CD4-positive, alpha-beta T cell treated with Interleukin-4 for 4 hours (primary cell): Measurements from ENCODE around the gene COG5.

Experiments used
- DNase-seq: peaks from one replicate; pipeline ENCODE4 v3.0.0-alpha.2; 2020

COG5 gene

DNA sequence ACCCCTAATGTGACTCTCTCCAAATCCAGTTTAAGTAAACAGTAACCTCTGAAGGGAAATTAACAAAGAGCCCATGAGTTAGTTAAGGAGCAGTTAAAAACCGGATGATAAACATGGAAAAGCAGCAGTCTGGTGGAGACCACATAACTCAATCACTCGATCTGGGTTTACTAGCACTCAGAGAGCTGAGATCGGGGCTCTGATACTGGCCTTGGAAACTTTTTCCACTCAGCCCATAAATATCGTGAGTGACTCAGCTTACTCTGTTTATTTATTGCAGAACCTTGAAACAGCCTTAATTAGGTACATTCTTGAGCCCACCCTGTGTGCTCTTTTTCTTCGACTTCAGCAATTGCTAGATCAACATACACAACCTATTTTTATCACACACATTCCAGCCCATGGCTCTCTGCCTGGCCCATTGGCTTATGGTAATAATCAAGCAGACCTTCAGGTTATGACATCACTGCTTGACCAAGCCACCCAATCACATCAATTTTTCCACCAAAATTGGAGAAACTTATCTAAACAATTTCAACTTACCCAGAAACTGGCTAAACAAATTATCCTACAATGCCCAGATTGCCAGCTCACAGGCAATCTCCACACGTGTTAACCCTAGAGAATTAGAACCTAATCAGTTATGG is 176.0 kb downstream of the COG5 start:
- DNase-seq, result no peak

DNA sequence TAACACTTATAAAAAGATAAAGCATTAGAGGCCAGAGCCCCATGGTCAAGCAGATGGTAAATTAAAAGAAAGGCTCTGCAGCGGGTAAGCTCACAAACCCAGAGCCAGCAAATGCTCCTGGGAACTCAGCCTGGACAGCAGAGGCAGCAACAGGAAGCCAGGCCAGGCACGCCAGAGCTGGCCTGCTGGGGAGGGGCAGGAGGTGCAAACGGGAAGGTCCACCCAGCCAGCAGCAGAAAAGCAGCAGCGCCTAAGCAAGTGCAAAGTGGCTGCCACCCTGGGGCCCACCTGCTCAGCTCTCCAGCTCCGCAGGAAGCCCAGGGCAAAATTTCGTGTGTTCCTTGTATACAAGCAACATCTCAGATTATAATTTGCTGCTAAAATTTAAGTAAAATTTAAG is 176.6 kb downstream of the COG5 start:
- DNase-seq, result no peak

DNA sequence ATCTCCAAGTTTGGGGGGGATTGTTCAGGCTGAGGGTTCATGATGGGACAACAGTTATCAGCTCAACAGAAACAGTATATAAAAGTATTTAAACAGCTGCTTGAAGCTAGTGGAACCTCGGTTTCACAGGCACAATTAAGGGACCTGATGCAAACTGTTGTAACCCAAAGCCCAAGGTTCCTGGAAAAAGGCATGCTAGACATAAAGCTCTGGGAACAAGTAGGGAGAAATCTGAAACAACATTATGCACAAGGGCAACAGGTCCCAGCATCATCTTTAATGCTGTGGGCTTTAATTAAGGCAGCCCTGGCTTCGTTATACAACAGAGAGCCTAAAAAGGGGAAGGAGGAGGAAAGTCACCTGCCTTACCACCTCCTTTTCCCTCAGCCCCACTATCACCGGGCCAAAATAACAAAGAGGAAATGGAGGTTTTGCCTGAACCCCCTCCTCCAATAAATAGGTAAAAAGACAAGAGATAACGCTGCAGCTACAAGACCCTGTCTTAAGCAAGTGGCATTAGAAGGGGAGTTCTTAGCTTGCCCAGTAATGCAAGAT is 177.1 kb downstream of the COG5 start:
- DNase-seq, result no peak

DNA sequence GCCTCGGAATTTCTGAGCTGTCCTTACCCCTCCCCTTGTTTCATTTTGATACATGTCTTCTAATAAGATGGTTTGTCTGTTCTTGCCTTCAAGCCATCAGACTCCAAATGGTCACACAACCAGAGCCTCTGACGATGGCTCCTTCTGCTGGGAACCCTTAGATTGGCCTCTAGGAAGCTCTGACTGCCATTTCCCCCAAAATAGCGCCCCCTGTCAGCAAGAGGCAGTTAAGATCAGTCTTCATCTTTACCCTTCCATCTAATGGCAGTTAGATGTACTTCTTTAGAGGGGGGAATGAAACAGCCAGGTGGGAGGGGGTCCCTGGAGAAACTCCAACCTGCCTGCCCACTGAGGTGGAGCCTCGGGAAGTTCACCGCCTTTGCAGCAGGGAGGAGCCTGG is 179.7 kb downstream of the COG5 start:
- no peak for DNase-seq

DNA sequence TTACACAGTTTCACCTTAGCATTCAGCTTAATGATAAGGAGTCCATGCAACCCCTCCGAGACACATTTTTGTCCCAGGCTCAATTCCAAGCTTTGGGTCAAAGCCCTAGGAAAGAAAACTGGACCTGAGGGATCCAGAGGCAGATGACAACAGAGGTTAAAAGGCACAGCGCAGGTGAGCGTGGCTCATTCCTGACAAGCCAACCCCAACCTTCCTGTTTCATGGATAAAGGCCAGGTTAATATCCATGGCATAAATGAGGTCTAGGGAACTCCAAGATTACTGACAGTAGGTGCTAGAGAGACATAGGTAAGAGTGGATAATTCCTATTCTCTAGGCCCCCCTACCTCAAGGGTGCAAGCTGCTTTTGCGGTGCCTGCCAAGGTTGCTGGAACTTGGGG is 180.5 kb downstream of the COG5 start:
- no peak for DNase-seq

DNA sequence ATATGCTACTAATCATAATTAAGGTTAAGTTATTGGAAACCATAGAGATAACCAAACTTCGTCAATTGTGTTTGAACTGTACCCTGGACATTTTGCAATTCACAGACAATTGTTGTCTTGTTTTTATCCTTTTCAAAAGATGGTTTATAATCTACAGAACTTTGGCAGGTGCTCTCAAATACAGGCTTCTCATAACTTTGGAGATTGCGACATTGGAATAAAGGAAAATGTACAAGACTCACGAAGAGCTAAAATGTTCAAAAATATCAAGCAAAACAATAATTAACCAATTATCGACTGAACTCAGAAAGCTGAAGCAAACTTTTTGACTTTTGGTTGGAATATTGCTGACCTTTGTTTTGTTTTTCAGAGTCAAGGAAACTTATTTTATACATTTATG is 182.3 kb downstream of the COG5 start:
- no peak for DNase-seq

DNA sequence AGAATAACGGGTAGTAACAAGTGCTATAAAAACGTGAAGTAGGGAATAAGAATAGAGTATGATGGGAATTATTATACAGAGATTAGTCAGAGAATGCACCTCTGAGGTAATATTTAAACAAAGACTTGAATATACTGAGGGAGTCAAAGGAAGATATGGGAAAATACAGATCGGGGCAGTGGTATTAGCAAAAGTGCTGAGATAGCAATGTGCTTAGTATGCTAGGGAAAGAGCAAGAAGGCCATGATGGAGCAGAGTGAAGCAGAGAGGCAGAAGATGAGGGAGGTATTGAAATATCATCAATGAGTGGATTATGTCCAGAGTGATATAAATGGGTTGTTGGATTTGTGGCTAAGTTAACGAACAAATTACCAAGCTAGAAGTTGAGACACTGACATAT is 190.4 kb downstream of the COG5 start:
- no peak for DNase-seq

DNA sequence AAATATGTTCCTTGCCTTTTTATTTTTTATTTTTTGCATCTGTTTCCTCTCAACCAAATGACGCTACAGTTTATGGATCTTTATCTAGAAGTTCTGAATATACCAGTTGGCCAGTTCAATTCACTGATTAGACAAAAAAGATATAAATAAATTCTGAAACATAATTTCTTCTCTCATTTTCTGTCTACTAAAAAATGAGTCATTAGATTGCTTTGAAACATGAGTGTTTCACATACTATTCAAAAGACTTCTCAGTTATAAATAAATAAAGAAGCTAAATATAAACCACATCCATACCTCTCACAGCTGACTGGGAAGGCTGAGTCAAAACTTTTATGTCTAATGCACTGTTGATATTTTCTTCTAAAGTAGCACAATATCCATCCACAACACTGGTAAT is 191.4 kb downstream of the COG5 start:
- no peak for DNase-seq

DNA sequence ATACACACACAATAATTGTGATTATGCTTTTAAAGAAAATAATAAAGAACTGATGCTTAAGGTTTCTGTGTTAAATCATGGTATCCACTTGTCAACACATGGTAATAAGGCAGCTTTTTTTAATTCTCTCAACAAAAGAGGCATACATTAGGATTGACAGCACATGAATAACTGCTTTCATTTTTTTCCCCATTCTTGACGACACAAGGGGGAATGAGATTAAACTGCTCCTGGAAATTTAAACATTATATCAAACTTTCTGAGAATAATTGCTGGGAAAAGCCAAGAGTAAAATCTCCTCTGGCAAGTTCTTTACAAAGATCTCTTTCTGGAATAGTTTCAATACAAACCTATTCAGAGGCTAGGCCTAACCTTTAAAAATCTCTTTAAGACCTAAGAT is 192.9 kb downstream of the COG5 start:
- DNase-seq, result no peak

DNA sequence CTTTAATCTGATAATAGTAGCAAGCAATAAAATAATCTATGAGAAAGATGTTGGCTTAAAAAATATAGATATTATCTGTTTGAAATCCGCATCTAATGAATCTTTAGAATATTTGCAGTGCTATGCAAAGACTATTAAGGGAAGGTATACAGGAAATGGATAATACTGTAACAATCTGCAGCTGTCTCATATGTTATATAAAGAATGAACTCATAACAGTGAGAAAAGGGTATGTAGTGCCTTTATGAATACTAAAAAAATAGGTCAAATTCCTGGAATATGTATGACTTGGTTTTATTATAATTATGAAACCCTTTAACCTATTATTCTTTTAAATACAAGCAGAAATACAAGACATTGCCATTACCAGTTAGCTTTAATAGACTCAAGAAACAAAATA is 198.9 kb downstream of the COG5 start:
- no peak for DNase-seq

DNA sequence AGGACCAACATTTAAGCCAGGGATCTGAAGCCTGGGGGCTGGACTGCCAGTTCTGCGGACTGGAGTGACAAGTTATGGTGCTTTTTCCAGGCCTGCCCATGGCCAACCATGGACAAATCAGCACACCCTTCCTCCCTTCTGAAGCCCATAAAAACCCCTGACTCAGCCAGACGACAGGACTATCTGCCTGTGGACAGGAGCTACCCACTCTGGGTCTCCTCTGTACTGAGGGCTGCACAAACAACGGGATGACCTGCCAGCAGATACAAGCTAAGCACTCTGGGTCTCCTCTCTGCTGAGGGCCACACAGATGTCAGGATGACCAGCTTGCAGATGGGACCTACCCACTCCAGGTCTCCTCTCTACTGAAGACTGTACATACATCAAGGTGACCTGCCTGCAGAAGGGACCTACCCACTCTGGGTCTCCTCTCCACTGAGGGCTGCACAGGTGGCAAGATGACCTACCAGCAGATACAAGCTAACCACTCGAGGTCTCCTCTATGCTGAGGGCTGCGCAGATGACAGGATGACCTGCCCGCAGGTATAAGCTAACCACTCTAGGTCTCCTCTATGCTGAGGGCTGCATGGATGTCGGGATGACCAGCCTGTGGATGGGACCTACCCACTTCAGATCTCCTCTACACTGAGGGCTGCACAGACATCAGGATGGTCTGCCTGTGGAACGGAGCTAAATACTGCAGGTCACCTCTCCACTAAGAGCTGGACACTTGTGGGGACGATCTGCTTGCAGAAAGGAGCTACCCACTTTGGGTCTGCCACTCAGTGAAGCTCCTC is 204.0 kb downstream of the COG5 start:
- DNase-seq, result no peak

DNA sequence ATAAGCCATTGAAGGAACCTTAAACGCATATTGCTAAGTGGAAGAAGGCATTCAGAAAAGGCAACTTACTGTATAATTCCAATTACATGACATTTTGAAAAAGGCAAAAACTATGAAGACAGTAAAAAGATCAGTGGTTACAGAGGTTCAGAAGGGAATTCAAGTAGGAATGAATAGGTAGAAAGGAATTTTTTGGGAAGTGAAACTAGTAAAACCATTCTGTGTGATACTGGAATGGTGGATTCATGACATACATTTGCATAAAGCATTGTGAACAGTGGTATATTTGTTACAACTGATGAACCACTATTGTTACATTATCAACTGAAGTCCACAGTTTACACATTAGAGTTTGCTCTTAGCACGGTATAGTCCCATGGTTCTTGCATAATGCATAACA is 208.1 kb downstream of the COG5 start:
- no peak for DNase-seq

DNA sequence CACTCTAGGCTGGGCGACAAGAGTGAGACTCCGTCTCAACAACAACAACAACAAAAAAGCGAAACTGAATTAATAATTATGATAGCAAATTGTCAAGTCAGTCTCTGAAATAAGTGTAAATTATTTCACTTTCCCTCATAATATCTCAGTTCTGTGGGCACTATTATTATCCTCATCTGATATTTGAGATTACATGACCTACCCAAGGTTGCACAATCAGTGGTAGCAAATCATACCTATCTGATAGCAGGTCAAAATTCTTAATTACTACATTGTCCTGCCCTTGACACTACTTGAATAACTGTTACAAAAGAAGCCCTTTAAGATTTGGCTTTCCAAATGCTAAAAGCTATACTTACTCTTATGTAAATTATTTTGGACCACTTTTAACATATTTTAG is 209.1 kb downstream of the COG5 start:
- DNase-seq, result no peak

DNA sequence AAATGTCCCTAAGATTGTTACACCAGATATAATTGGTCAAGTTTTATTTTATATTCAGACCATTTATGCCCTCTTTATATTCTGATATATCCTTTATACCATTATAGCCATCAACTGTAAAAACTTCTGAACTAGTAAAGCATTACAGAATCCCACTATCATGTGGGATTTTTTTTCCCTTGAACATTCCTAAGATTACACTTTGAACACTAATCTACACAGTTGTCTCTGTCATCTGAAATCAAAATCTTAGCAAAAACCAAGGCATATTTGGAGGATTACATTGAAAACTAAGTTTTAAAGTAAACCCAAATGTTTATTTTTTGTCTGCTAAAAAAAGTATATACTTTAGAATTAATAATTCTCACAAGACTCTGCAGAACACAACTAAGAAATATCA is 210.0 kb downstream of the COG5 start:
- DNase-seq, result no peak

DNA sequence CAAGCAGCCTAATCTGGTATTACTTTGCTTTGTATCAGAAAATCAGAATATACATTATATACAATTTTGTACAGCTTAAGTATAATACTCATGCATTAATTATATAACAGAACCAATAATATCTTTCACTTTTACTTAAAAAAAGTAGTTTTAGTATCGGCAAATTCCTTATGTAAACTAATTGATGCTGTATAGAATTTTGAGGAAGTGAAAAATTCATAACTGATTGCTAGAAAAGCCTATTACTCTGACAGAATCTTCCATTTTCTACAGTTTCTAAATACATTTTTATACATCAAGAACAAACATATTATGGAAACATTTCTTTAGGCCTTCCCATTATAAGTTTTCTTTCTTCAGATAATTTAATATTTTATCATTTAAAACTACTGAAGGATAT is 217.8 kb downstream of the COG5 start:
- no peak for DNase-seq

DNA sequence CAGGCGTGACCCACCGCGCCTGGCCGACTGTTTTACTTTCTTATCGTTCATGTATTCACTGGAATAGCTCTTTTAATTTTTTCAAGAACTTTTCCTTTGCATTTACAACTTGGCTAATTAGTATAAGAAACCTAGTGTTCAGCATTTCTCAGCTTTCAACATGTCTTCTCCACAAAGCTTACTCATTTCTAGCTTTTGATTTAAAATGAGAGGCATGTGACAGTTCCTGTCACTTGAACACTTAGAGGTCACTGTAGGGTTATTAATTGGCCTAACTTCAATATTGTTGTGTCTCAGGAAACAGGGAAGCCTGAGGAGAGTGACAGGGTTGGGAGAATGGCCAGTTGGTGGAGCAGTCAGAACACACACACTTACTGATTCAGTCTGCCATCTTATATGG is 218.9 kb downstream of the COG5 start:
- no peak for DNase-seq

DNA sequence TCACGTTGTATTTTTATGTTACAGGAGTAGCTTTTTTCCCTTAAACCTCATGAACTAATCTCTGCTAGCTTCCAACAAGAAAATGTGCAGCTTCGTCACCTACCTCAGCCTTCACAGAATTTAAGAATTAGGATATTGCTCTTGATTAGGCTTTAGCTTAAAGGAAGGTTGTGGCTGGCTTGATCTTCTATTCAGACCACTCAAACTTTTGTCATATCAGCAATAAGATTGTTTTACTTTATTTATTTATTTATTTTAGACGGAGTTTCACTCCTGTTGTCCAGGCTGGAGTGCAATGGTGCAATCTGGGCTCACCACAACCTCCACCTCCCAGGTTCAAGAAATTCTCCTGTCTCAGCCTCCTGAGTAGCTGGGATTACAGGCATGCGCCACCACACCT is 219.4 kb downstream of the COG5 start:
- no peak for DNase-seq

DNA sequence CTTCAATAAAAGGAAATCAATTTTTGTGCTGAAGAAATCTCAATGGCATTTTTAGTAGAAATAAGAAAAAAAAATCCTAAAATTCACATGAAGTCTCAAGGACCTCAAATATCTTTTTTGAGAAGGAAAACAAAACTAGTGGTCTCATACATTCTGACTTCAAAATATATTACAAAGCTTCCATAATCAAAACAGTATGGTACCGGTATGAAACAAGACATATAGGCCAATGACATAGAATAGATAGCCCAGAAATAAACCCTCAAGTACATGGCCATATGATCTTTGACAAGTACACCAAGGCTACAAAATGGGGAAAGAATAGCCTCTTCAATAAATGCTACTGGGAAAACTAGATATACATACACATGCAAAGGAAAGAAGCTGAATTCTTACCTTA is 225.6 kb downstream of the COG5 start:
- DNase-seq, result no peak

DNA sequence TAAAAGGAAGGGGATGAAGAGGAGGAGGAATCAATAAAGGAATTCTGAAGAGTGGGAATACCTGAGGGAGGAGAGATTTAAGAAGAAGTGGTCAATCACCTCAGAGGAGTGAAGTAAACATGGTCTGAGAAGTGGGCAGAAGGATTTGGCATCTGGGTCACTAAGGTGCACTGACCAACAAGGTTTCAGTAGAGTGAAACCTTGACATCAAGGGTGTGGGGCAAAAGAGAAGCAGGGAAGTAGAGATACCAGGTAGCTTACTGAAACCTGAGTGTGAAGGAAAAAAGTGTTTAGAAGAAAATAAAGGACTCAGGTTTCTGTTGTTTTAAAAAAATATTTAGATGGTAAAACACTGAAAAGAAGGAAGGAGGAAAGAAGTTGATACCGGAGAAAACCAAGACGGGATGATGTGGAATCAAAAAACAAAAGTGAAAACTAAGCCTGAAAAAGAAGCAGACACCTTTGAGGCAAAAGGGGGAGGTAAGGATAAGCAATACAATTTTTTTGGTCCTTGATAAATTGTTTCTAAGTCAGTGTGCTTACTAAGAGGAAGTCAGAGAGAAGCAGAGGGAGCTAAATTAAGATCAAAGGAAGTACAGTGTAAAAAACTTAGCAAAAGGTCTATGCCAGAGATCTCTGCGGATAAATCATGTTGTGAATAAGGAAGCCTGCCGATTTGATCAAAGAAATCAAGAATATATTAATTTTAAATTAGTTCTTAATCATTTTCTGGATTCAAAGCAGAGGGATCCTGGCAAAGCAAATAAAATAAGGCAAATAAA is 231.0 kb downstream of the COG5 start:
- DNase-seq, result no peak

DNA sequence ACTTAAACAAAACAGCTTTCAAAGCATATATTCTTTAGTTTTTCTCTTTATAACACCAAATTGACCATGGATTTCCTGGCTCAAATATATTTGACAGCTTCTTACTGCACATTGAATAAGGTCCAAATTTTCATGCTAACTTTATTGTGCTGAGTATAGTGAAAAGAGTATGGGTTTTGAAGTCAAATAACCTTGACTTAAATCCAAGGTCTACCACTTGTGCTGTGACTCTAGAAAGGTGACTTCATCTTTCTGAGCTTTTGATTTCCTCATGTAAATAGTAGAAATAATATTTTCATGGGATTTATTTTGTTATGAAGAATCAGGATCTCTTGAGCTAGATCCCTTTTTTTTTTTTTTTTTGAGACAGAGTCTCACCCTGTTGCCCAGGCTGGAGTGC is 233.2 kb downstream of the COG5 start:
- no peak for DNase-seq

DNA sequence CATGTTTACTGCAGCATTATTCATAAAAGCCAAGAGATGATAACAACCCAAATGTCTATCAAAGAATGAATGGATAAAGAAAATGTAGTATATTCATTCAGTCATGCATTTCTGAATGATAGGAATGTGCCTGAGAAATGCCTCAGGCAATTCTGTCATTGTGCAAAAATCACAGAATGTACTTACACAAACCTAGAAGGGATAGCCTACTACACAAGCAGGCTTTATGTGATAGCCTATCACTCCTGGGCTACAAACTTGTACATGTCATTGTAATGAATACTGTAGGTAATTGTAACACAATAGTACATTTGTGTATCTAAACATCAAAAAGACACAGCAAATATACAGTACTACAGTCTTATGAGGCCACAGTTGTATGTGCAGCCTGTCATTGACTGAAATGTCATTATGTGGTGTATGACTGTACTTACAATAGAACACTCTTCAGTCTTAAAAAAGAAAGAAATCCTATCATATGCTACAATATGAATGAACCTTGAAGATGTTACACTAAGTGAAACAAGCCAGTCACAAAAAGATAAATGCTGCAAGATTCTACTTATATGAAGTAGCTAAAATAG is 235.6 kb downstream of the COG5 start:
- DNase-seq, result no peak

DNA sequence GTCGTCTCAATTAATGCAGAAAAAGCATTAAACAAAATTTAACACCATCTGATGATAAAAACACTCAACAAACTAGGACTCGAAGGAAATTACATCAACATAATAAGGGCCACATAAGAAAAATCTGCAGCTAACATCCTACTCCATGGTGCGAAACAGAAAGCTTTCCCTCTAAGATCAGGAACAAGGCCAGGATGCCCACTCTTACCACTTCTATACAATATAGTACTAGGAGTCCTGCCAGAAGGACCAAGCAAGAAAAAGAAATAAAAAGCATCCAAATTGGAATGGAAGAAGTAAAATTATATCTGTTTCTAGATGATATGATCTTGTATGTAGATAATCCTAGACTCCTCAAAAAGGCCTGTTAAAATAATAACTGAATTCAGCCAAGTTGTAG is 237.7 kb downstream of the COG5 start:
- DNase-seq, result no peak

DNA sequence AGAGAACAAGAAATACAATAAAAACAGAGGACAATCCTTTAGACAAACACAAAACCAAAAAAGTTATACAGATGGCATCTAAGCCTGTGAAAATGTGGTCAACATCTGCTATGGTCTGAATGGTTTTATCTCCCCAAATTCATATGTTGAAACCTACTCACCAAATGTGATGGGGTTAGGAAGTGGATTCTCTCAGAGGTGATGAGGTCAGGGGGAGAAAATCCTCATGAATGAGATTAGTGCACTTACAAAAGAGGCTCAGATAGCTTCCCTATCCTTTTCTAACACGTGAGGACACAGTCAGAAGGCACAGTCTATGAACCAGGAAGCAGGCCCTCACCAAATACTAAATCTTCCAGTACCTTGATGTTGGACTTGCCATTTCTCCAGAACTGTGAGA is 241.7 kb downstream of the COG5 start:
- no peak for DNase-seq

DNA sequence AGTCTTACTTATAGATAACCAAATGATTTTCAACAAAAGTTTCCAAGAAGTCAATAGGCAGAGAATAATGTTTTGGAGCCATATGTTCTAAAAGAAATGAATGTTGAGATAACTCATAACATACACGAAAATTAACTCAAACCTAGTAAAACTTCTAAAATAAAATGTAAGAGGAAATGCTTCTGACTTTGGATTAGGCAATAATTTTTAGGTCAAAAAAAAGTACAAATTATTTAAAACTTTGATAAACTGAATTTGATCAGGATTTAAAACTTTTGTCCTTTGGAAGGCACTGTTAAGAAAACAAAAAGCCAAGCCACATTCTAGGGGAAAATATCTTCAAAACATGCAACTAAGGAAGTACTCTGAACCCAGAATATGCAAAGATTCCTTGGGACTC is 242.1 kb downstream of the COG5 start:
- DNase-seq, result no peak
